IPS-15b (cell line): ENCODE measurements around the gene KDM3B.
"Not testable (repeated sequence)": the region's sequence is repeated elsewhere in the genome, so short reads cannot be mapped to it uniquely, and the experiment has no call there.

ENCODE experiments used
- H3K27me3 ChIP-seq: one replicate; pipeline ENCODE4 v1.6.1; 2013; ENCODE audit warnings: low read length; ENCODE audit not compliant: control insufficient read depth, insufficient read depth
- H3K36me3 ChIP-seq: one replicate; pipeline ENCODE4 v1.6.1; 2013; ENCODE audit warnings: low read length; ENCODE audit not compliant: control insufficient read depth, insufficient read depth
- H3K4me1 ChIP-seq: one replicate; pipeline ENCODE4 v1.6.1; 2013; ENCODE audit warnings: mild to moderate bottlenecking, low read length; ENCODE audit not compliant: control insufficient read depth, insufficient read depth
- H3K4me3 ChIP-seq: one replicate; pipeline ENCODE4 v1.5.1; 2013; ENCODE audit warnings: low read depth, low read length
- H3K9ac ChIP-seq: one replicate; pipeline ENCODE4 v1.6.1; 2013; ENCODE audit warnings: low read depth, mild to moderate bottlenecking, low read length
- H3K9me3 ChIP-seq: one replicate; pipeline ENCODE4 v1.6.1; 2013; ENCODE audit warnings: mild to moderate bottlenecking, low read length; ENCODE audit not compliant: control insufficient read depth, insufficient read depth

The KDM3B gene

GRCh38 chr5:138466900-138467710 is 114.6 kb downstream of the KDM3B start:
- Histone ChIP-seq H3K4me3 (peak overlapping the region; percentile 95), H3K4me1 (no peaks in the 10 kb centered on the region), H3K9me3 (no peaks in the 10 kb centered on the region), H3K27me3 (peaks cover 11% of the 10 kb centered on the region), H3K9ac (no peak overlapping the region), H3K36me3 (peaks cover 6% of the 10 kb centered on the region)

- H3K9me3 ChIP-seq: no peaks in the 10 kb centered on the region
- peaks cover 5% of the 10 kb centered on the region for H3K4me1 ChIP-seq
- H3K36me3 ChIP-seq: peaks cover 6% of the 10 kb centered on the region
- peak overlapping the region; percentile 12 for H3K4me3 ChIP-seq
- H3K9ac ChIP-seq: no peak overlapping the region
- peaks cover 11% of the 10 kb centered on the region for H3K27me3 ChIP-seq
Measured at GRCh38 chr5:138467711-138468132, 115.2 kb downstream of the KDM3B start.

- Histone ChIP-seq H3K27me3 (peaks cover 11% of the 10 kb centered on the region), H3K4me3 (no peak overlapping the region), H3K36me3 (peaks cover 6% of the 10 kb centered on the region), H3K4me1 (peaks cover 5% of the 10 kb centered on the region), H3K9me3 (no peaks in the 10 kb centered on the region), H3K9ac (no peak overlapping the region)
Measured at GRCh38 chr5:138468133-138468965, 115.9 kb downstream of the KDM3B start.

- Histone ChIP-seq H3K4me1 (peaks cover 5% of the 10 kb centered on the region), H3K27me3 (peaks cover 13% of the 10 kb centered on the region), H3K36me3 (peaks cover 6% of the 10 kb centered on the region), H3K4me3 (no peak overlapping the region), H3K9me3 (no peaks in the 10 kb centered on the region), H3K9ac (no peak overlapping the region)
Measured at GRCh38 chr5:138468966-138469539, 116.6 kb downstream of the KDM3B start.

GRCh38 chr5:138469540-138470321 is 117.2 kb downstream of the KDM3B start:
- Histone ChIP-seq H3K36me3 (peaks cover 6% of the 10 kb centered on the region), H3K4me1 (peaks cover 5% of the 10 kb centered on the region), H3K9me3 (no peaks in the 10 kb centered on the region), H3K27me3 (peaks cover 13% of the 10 kb centered on the region), H3K9ac (no peak overlapping the region), H3K4me3 (no peak overlapping the region)

- H3K4me1 ChIP-seq: peaks cover 5% of the 10 kb centered on the region
- no peak overlapping the region for H3K9ac ChIP-seq
- no peak overlapping the region for H3K4me3 ChIP-seq
- peaks cover 6% of the 10 kb centered on the region for H3K36me3 ChIP-seq
- peaks cover 13% of the 10 kb centered on the region for H3K27me3 ChIP-seq
- no peaks in the 10 kb centered on the region for H3K9me3 ChIP-seq
Measured at GRCh38 chr5:138470322-138471051, 118.0 kb downstream of the KDM3B start.

- peaks cover 11% of the 10 kb centered on the region for H3K27me3 ChIP-seq
- H3K9me3 ChIP-seq: no peaks in the 10 kb centered on the region
- H3K36me3 ChIP-seq: peaks cover 6% of the 10 kb centered on the region
- no peak overlapping the region for H3K4me3 ChIP-seq
- no peak overlapping the region for H3K9ac ChIP-seq
- peaks cover 5% of the 10 kb centered on the region for H3K4me1 ChIP-seq
Measured at GRCh38 chr5:138471052-138471361, 118.5 kb downstream of the KDM3B start.

- H3K27me3 ChIP-seq: peaks cover 2% of the 10 kb centered on the region
- no peak overlapping the region for H3K4me3 ChIP-seq
- H3K4me1 ChIP-seq: peaks cover 5% of the 10 kb centered on the region
- H3K9ac ChIP-seq: no peak overlapping the region
- H3K36me3 ChIP-seq: peaks cover 2% of the 10 kb centered on the region
- no peaks in the 10 kb centered on the region for H3K9me3 ChIP-seq
Measured at GRCh38 chr5:138472353-138472752, 119.9 kb downstream of the KDM3B start.

GRCh38 chr5:138473151-138473550 is 120.7 kb downstream of the KDM3B start:
- H3K9ac ChIP-seq, H3K4me1 ChIP-seq, H3K27me3 ChIP-seq, H3K9me3 ChIP-seq, H3K4me3 ChIP-seq, H3K36me3 ChIP-seq: not testable (repeated sequence)

- Histone ChIP-seq H3K4me3 (no peak overlapping the region), H3K9me3 (no peaks in the 10 kb centered on the region), H3K9ac (no peak overlapping the region), H3K27me3 (peaks cover 2% of the 10 kb centered on the region), H3K4me1 (peaks cover 5% of the 10 kb centered on the region), H3K36me3 (no peaks in the 10 kb centered on the region)
Measured at GRCh38 chr5:138476918-138477317, 124.4 kb downstream of the KDM3B start.

- Histone ChIP-seq H3K9ac (no peak overlapping the region), H3K27me3 (no peaks in the 10 kb centered on the region), H3K9me3 (no peaks in the 10 kb centered on the region), H3K4me3 (no peak overlapping the region), H3K36me3 (no peaks in the 10 kb centered on the region), H3K4me1 (peaks cover 6% of the 10 kb centered on the region)
Measured at GRCh38 chr5:138482638-138483037, 130.2 kb downstream of the KDM3B start.
